Stimulated activated CD4-positive, alpha-beta T cell treated with anti-CD3 and anti-CD28 coated beads, Interleukin-2, amount 100 ng/mL, for 4 hours (primary cell): ENCODE data around the gene OTUB2.
A peak's percentile ranks its signal among the peaks of the same experiment; 100 is the strongest.

ENCODE experiments used
- DNase-seq: peaks from one replicate; pipeline ENCODE4 v3.0.0-alpha.2; 2020; ENCODE audit warnings: low read depth

The OTUB2 gene

DNA sequence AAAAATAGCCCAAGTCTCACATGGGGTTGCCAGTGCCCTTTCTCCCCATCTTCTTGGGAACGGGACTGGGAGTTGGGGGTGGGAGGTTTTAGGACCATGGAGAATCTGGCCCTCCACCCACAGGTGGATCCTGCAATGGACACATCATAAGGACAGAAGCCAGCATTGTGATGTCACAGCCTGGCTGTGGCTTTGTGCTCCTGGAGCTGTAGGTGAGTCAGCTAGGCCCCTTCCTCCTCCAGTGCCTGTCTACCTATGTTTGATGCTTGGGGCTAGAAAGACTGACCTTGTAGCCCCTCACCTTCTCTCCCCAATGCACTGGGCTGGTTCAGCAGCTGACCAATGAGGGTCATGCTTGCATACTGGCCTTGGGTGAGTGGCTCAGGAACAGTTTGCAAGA lies 29.1 kb upstream of the OTUB2 start, which contains the start of gene CCDC197:
Gene CCDC197 (plus strand): TSS at position 220 of the 400 bp plus-strand sequence. CDS start 831 bp downstream, outside the sequence.
- no peak for DNase-seq

GRCh38 chr14:93997916-93998870 lies 27.9 kb upstream of the OTUB2 start:
- DNase-seq, result no peak

- no peak for DNase-seq
Measured at GRCh38 chr14:93998871-93999403, 27.2 kb upstream of the OTUB2 start.

- no peak for DNase-seq
Measured at GRCh38 chr14:93999573-93999972, 26.6 kb upstream of the OTUB2 start.

- no peak for DNase-seq
Measured at GRCh38 chr14:94000267-94000666, 25.9 kb upstream of the OTUB2 start.

GRCh38 chr14:94001016-94001415 lies 25.1 kb upstream of the OTUB2 start:
- no peak for DNase-seq

GRCh38 chr14:94001501-94002396 lies 24.4 kb upstream of the OTUB2 start:
- peak; percentile 45 for DNase-seq

DNA sequence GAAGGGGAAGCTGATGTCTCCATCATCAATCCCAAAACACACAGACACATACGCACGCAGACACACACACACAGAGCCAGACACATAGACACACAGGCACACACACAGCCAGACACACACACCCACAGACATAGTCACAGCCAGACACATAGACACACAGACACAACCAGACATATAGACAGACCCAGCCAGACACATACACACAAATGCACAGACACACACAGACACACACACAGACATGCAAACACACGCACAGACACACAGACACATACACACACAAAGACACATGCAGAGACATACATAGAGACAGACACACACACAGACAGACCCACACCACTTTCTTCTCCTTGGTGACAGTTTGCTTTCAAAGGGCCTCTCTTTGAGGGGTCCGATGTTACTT lies 22.7 kb upstream of the OTUB2 start:
- DNase-seq, result no peak

DNA sequence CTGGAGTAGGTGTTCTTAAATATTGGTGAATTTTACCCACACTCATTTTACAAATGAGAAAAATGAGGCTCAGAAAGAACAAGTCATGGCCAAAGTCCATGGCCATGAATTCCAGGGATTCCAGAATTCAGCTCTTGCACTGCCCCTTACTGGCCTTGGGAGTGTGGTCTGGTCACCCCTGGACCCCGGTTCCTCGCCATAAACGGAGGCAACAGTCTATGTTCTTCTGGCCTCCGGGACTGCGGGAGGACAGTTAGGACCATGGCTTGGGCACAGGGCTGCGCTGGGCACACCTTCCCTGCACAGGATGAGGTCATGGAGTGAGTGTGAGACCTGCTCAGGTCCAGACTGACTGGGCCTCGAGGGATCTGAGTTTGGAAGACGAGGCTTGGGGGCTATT lies 22.1 kb upstream of the OTUB2 start:
- no peak for DNase-seq

- DNase-seq, result no peak
Measured at GRCh38 chr14:94005324-94006073, 20.6 kb upstream of the OTUB2 start.

DNA sequence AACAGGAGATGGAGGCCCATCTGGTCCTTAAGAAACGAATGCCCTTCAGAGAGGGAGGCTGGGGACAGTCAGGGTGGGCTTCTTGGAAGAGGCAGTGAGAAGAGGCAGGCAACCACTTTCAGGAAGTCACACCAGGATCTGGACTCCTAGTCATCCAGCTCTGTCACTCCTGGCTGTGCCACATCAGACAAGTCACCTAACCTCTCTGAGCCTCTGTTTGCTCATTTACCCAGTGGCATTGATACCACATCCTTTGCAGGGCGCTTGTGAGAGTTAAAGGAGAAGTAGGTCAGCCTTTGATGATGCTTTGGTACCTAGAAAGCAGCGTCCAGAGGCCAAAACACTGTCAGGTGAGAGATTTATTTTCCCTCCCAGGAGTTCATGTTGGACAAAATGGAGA lies 17.9 kb upstream of the OTUB2 start:
- DNase-seq, result no peak

GRCh38 chr14:94009767-94010166 lies 16.4 kb upstream of the OTUB2 start:
- DNase-seq, result no peak

- no peak for DNase-seq
Measured at GRCh38 chr14:94010625-94011024, 15.5 kb upstream of the OTUB2 start.

- no peak for DNase-seq
Measured at GRCh38 chr14:94011795-94012194, 14.3 kb upstream of the OTUB2 start.

DNA sequence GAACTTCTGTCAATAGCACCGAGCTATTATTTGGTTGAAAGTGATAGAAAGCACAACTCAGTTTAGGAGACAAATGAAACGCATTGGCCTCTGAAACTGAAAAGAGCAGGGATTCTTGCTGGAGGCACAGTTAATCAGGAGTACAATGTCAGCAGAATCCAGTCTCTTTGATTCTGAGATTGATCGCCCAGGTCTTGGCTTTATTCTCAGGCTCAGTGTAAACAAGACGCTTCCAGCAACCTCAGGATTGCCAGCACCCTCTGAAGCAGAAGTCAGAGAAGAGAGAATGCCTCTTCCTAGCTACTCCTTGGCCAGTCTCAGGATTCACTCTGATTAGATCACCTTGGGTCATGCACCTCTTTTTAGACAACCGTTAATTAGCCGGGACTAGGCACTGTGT lies 11.8 kb upstream of the OTUB2 start:
- no peak for DNase-seq

- no peak for DNase-seq
Measured at GRCh38 chr14:94015223-94015622, 10.9 kb upstream of the OTUB2 start.

GRCh38 chr14:94016446-94016976 lies 9.6 kb upstream of the OTUB2 start:
- DNase-seq, result no peak

DNA sequence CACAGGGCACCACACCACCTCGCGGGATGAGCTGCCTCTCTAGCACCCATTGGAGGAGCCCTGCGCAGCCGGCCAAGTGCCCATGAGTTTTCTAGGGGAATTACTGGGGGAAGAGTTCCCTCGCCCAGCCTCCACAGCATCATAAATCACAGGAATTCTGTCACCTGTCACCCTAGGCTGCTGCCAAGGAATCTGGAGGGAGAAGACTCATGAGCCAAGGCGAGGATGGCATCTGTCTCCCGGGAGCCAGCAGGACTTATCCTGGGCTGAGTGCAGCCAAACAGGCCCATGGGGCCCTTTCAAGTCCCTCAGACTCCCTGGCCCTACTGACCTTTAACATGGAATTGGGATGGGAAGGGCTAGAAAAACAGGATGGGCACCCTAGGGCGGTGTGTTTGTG lies 7.8 kb upstream of the OTUB2 start:
- no peak for DNase-seq

GRCh38 chr14:94019329-94019728 lies 6.8 kb upstream of the OTUB2 start:
- DNase-seq, result no peak

- no peak for DNase-seq
Measured at GRCh38 chr14:94020267-94020666, 5.9 kb upstream of the OTUB2 start.

DNA sequence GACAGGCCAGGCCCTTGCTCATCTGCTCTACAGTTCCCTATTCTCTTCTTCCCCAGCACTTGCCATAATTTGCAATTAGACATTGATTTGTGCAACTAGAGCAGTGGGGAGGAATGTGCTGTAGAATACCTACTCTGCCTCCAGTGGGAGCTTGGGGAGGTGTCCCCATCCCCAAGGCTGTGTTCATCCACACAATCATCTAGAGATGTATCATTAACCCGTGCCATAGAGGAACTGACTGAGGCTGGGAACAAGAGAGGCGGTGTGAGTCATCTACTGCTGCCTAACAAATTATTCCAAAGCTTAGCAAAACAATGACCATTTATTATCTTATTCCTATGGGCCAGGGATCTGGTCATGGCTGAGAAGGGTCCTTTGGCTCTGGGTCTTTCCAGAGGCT lies 5.1 kb upstream of the OTUB2 start:
- DNase-seq, result no peak
